Measurements from ENCODE around the gene RNASEH2B. TPM values are rescaled to one million over a fixed set of nuclear protein-coding genes. Genes with fewer than 3 reads are reported as not detected.
A peak's percentile ranks its signal among the peaks of the same experiment; 100 is the strongest.

Gene RNASEH2B
- total and polyA plus RNA-seq, 12 donors: 23.5 to 77.1 (median 33.0) TPM

GRCh38 chr13:50928659-50929462 is 19.3 kb downstream of the RNASEH2B start:
- no peaks in the 10 kb centered on the region for H3K36me3 ChIP-seq (replicated peaks in 1 of 2)
- peak in 1 of 7 donors; percentile 3 for DNase-seq
- no peaks in the 10 kb centered on the region for H3K9me3 ChIP-seq (replicated peaks in 1 of 3)
- no peak overlapping the region for H3K27ac ChIP-seq
- 86 to 91% (median 88%) methylated on average over 3 of the region's 3 CpGs for WGBS, 4 donors
- H3K27me3 ChIP-seq: no peaks in the 10 kb centered on the region
- TF ChIP-seq CTCF (IDR thresholded peaks at IDR 0.05) (no peak), POLR2A (IDR thresholded peaks at IDR 0.05) (no peak)
- intact Hi-C loops (cut with DNase I): no loop called here
- no peak overlapping the region for H3K4me3 ChIP-seq
- peaks cover 0 to 11% of the 10 kb centered on the region in 2 donors for H3K4me1 ChIP-seq (replicated peaks in 1 of 2)

- intact Hi-C loops (cut with DNase I): no loop called here
- Histone ChIP-seq H3K4me3 (no peak overlapping the region), H3K9me3 (replicated peaks in 1 of 3) (no peaks in the 10 kb centered on the region), H3K27ac (no peak overlapping the region), H3K36me3 (replicated peaks in 1 of 2) (peaks cover 0 to 5% of the 10 kb centered on the region in 2 donors), H3K4me1 (replicated peaks in 1 of 2) (peaks cover 0 to 11% of the 10 kb centered on the region in 2 donors), H3K27me3 (no peaks in the 10 kb centered on the region)
- 90 to 96% (median 92%) methylated on average over 6 of the region's 6 CpGs for WGBS, 4 donors
- no peak for DNase-seq
- TF ChIP-seq CTCF (IDR thresholded peaks at IDR 0.05) (no peak), POLR2A (IDR thresholded peaks at IDR 0.05) (no peak)
Measured at GRCh38 chr13:50932091-50932490, 22.5 kb downstream of the RNASEH2B start.

GRCh38 chr13:50934735-50935435 is 25.3 kb downstream of the RNASEH2B start:
- Histone ChIP-seq H3K4me3 (no peak overlapping the region), H3K4me1 (replicated peaks in 1 of 2) (no peaks in the 10 kb centered on the region), H3K9me3 (replicated peaks in 1 of 3) (no peaks in the 10 kb centered on the region), H3K27ac (no peak overlapping the region), H3K36me3 (replicated peaks in 1 of 2) (peaks cover 0 to 5% of the 10 kb centered on the region in 2 donors), H3K27me3 (no peaks in the 10 kb centered on the region)
- intact Hi-C loops (cut with DNase I): no loop called here
- DNase-seq: no peak
- TF ChIP-seq POLR2A (IDR thresholded peaks at IDR 0.05) (no peak), CTCF (IDR thresholded peaks at IDR 0.05) (no peak)
- 88 to 94% (median 92%) methylated on average over 5 of the region's 5 CpGs for WGBS, 4 donors

GRCh38 chr13:50936679-50937078 is 27.1 kb downstream of the RNASEH2B start:
- WGBS, 4 donors: 61 to 82% (median 75%) methylated on average over 2 of the region's 2 CpGs
- peak in 1 of 7 donors; percentile 6 for DNase-seq
- intact Hi-C loops (cut with DNase I): no loop called here
- peaks cover 0 to 5% of the 10 kb centered on the region in 2 donors for H3K36me3 ChIP-seq (replicated peaks in 1 of 2)
- H3K4me3 ChIP-seq: no peak overlapping the region
- no peaks in the 10 kb centered on the region for H3K4me1 ChIP-seq (replicated peaks in 1 of 2)
- no peak overlapping the region for H3K27ac ChIP-seq
- no peaks in the 10 kb centered on the region for H3K27me3 ChIP-seq
- no peak for TF ChIP-seq CTCF (IDR thresholded peaks at IDR 0.05)
- TF ChIP-seq POLR2A (IDR thresholded peaks at IDR 0.05): no peak
- no peaks in the 10 kb centered on the region for H3K9me3 ChIP-seq (replicated peaks in 1 of 3)

Measured in adrenal gland (tissue), 12 donors.